CD4-positive, alpha-beta T cell treated with Interleukin-17A for 4 hours (primary cell): ENCODE results near the gene AGAP3.

ENCODE experiments used
- DNase-seq: peaks from one replicate; pipeline ENCODE4 v3.0.0-alpha.2; 2020; ENCODE audit warnings: mixed read lengths

The AGAP3 gene

DNA sequence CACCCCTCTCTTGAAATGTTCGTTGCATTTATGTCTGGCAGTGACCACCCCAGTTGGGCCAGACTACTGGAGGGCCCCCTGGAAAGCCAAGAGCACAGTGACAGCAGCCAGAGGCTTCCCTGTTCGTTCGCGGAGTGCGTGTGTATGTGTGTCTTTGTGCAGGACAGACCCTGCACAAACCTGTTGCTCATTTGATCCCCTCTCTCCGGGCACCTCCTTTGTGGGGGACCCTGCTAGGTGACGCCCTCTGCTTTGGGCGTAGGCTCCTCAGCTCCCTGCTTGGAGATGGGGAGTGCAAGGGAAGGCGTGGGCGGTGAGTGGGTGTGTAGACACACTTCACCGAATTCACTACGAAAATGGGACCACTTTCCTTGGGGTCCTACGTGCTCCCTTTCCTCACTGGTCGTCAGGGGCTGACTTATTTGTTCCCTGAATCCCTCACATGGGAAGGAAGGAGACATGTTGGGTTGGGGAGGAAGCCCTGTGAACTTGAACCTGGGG, 38.7 kb downstream of the AGAP3 start:
- DNase-seq = no peak

DNA sequence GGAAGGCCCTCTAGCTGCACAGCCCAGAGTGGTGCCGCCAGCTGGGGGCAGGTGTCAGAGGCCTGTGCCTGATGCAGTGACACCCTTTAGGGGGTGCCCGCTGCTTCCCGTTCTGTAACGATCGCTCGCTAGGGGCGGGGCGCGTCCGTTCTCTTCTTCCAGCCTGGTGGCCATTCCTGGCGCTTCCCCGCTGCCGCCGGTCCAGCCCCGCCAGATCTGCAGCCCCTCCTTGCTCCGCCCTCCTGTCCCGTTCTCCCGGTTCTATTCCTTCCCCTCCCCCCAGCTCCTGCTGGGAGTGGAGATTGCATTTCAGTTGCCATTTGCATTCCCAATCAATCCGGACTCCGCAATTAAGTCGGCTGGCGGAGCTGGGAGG, 39.2 kb downstream of the AGAP3 start:
- no peak for DNase-seq

DNA sequence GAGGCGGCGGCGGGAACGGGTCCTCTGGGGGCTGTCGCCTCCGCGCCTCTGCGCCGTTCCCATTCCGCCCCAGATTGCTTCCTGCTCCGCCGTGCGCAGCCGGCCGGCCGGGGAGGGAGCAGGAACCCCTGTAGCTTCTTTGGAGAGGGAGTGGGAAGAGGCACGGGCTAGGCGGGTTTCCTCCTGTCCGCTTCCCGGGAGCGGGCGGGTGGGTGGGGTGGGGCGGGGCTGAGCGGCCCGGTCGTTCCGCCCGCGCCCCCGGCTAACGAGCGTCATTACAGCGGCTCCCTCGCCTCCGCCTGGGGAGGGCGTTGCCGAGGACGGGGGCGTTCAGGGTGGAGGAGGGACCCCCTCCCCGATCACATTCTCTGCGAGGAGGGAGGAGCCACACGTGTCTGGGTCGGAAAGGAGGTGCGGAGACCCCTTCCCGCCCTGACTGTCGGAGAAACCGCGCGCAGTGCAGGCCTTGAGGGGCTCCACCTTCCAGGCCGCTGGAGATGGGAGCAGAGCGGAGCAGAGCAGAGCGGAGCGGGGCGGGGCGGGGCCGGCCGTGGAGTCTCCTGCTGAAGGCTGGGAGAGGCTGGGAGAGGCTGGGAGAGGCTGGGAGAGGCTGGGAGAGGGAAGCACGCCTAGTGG, 39.7 kb downstream of the AGAP3 start:
- no peak for DNase-seq

DNA sequence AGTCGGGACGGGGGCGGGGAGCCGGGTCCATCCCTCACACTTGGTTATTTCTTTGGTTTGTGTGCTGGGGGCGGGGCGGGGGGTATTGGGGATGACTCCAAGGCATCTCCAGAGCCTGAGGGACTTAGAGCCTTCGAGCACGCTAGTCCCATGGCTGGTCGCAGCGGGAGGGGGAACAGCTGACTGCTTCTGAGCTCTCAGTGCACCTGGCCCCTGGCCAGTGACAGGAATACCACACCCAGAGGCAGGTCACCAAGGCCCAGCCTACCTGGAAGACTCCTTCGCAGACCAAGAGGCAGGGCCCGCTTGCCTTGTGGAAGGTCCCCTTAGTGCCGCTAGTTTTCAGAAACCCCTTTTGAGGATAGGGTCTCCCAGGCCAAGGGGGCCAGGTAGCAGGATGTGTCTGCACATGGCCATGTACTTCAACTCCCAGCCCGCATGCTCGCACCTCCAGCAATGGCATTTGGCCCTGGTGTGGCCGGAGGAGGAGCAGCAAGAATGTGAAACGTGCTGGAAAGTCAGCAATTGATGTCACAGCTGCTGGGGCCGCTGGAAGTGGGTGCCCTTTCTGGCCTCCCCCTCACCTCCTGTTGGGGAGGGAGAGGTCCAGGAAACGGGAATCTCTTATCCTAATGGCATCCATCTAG, 40.3 kb downstream of the AGAP3 start:
- DNase-seq = no peak

DNA sequence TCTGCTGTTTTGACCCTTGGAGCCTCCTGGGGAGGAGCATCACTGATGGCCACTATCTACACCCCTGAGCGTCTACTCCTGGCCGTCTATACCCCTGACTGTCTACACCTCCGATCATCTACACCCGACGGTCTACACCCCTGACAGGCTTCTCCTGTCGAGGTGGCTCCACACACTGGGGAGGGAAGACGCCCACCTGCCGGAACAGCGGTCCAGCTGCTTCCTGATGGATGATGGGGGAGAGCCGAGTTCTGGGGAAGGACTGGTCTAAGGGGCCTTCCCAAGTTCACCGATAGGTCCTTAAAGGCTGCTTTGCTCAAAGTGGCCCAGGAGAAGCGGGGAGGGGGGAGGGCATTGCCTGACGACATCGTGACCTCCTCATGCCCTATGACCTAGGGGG, 41.9 kb downstream of the AGAP3 start:
- no peak for DNase-seq

DNA sequence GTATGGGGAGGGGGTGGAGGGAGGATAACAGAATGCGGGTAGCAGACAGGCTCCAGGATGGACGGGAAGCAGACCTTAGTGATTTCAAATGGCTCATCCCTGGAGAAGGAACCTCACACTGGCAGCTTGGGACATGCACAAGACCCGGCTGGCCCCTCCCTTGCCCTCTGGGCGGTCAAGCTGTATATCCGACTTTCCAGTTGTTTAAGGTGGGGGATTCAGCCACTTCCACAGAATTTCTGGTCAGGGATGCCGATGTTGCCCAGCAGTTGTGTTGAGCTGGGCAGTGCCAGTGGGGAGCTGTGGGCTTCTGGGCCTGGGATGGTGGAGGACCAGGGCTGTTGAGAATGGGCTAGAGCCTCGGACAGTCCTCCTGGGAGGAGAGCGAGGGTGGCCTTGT, 42.4 kb downstream of the AGAP3 start:
- no peak for DNase-seq

DNA sequence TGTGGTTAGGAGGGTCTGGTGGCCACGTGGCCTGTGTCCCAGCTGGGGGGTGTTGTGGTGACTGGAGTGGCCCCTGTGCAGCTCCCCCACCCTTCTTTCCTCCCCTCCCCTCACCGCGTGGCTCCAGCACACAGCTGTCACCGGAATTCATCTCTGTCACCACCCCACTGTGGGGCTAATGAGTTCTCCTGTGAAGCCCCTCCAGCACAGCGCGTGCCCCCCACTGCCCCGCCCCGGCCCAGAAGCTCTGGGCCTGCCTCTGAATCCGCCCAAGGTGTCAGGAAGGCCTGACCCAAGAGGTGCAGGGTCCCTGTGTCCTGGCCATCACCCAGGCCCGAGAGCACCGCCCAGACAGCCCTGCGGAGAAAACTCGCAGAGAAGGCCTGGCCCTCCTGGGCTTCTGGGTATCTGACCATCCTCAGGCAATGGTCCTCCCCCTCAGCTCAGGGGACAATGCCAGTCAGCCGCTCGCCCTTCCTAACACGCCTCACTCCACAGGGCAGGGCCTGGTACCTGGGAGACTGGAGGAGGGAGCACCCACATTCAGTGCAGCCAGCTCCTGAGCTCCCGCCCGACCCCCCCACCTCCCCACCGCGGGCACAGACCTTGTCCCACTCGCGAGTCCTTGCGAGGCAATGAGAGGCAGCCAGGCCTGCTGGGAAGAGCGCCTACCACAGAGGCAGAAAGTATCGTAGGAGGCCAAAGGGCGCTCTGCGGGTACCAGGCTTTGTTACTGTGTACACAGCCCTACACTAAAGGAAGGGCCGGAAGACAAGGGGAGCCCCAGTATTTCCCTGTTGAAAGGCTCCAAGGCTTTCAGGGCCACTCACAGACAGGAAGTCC, 43.1 kb downstream of the AGAP3 start:
- no peak for DNase-seq

DNA sequence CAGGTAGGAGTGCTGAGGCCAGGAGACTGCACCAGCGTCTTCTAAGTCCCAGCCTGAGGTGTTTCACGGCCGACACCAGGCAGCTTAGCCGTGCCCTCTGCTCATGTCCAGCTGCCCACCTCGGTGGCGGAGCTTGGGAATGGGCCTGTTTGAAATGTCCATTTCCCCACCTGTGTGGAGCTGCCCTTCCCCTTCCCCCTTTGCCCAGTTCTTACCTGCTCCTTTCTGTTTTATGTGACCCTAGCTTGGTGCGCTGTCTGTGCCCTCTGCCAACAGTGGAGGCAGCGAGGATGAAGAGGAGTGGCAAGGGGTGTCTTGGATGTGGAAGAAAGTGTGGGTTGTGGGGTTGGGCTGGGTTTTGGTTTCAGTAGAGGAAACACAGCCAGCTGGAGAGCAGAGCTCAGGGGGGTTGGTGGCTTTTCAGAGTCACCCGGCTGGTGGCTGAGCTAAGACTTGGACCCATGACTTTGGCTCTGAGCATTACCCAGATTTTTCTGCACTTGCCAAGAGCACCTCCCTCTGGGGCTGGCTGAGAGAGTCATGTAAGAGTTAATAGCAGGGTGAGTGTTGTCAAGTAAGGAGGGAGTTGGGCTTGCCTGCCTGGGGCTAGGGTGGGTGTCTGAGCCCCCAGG, 43.8 kb downstream of the AGAP3 start:
- no peak for DNase-seq

DNA sequence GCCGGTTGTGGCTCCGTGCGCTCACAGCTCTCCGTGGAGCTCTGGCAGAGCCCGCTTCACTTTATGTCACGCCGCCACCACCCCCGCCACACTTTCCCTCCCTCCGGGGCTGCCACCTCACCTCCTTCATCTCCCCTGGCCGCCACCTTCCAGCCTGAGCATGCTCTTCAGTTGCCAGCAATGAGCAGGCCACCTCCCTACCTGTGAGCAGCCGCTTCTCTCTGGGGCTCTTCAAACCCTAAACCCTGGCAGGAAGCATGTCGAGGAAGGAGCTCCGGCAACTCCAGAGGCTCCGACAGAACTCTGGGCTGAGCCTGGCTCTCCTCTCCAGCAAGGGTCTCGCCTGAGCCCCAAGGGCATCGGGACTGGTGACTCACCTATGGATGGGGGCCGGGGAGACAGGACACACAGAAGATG, 44.5 kb downstream of the AGAP3 start:
- DNase-seq = no peak

DNA sequence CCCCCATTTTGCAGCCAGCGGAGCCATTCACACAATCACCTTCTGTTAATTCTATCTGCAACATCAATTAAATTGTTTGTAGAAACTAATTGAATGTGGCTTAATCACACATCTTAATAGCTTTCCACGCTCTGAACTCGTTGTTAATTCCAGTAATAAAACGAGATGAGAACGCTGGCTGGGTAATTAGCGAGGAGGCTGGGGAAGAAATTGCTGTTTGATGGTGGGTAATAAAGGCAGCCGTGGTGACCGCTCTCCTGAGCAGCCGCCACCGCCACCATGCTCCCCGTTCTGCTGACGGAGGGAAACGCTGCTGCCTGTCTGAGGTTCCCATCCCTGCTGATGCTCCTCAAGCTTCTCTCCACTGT, 44.9 kb downstream of the AGAP3 start:
- DNase-seq = no peak

DNA sequence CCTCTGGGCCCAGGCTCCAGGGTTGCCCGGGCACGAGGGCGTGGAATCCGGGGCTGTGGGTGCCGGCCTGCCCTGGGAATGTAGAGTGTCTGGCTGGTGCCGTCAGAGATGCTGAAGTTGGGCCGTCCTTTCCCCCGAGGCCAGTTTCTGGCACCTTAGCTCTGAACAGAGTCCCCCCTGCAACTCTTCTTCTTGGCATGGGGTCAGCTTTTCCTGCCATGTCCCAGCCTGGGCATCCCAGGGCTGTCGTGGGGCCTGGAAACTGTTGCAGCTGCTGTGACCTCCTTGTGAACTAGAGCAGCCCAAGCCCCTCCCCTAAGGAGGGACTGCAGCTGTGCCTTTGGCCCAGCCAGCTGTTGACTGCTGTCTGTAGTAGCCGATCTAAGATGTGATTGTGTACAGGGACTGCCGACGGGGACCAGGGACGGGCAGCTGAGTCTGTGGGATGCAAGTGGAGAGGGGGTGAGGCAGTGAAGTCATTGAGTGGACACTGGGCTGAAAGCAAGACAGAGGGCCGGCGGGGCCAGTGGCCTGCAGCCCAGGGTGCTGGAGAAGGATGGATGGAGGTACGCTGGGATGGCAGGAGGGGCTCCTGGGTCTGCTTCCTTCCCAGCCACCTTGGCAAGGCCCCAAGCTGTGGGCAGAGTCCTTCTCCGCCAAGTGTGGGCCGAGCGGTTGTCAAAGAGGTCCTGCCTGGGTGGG, 45.5 kb downstream of the AGAP3 start:
- DNase-seq = no peak

DNA sequence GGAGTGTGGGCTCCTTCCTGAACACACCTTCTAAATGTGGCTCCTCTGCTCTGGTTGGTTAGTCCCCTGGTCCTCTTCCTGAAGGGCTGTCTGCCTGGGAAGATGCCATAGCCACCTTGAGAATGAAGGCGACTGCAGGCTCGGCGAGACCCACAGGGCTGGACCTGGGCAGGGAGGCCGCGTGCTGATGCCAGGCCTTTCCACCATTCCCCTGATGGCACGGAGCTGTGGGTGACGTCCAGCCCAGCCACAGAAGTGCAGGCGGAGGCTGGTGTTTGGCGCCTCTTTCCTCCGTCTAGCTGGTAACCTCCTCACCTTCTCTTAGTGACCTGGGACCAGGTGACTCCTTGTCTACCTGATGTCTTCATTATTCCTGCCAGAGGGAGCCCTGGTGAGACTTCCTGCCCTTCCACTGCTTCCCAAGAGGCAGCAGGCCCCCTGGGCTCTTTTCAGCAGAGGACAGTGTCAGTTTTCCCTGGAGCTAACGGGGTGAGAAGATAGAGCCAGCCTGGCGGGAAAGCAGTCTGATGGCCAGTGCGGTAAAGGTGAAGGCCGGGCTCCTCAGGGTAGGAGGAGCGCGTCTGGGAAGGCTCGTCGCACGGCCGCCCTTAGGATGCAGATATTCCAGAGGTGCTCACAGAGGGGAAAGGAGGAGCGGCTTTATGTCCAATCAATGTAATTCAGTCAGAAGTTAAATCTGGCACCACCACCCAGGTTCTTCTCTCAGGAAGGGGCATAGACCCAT, 46.4 kb downstream of the AGAP3 start:
- DNase-seq = no peak

DNA sequence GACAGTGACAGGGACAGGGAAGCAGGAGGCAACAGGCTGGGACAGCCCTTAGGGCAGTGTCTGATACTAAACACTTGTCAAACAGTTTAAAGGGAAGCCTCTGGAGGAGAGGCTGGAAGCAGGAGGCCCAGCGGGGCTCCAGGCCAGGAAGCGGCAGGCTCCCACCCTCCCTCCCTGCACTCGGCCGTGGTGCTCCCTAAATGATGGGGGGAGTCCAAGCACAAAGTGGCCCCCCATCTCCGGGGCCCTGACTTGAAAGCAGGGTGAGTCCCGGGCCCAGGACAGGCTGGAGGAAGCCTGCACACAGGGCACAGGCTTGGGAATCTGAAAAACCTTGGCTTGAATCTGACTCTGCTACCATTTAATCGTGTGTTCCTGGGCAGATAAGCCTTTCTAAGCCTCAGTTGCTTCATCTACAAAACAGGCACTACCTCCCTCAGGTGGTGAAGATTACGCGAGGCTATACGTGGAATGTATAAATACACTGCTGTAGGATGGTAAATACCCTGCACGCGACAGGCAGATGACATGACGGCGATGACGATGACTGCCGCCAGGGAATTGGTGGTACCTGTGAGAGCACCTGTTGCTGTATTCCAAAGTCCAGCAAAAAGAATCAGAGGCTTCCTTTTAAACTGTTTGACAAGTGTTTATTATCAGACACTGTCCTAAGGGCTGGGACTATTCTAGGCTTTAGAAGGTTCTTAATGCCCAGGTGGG, 47.2 kb downstream of the AGAP3 start:
- DNase-seq = no peak

DNA sequence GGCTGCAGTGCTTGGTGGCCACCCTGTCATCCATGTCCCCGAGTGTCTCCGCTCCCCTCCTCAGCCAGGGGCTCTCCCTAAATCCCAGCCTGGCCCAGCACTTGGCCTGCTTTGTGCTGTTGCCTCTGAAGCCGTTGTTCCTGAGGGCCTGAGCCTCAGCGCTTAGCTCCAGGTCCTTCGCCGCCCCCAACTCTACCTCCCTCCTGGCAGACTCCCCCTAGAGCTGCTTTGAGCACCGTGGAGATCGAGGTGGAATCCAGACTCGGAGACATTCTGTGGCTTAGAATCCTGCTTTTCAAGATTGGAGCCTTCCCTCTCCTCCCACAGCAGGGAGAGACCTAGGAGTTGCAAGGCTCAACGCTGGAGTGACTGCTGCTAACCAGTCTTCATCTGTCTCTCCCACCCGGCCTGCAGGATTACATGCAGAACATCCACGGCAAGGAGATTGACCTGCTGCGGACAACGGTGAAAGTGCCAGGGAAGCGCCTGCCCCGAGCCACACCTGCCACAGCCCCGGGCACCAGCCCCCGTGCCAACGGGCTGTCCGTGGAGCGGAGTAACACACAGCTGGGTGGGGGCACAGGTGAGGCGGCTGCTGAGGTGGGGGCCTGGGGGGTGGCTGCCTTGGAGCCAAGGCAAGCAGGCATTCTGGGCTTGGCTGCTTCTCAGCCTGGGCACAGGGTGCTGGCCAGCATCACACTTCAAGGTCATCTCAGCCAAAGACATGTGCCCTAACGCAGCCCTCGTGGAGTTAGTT, 47.9 kb downstream of the AGAP3 start:
- DNase-seq = no peak

DNA sequence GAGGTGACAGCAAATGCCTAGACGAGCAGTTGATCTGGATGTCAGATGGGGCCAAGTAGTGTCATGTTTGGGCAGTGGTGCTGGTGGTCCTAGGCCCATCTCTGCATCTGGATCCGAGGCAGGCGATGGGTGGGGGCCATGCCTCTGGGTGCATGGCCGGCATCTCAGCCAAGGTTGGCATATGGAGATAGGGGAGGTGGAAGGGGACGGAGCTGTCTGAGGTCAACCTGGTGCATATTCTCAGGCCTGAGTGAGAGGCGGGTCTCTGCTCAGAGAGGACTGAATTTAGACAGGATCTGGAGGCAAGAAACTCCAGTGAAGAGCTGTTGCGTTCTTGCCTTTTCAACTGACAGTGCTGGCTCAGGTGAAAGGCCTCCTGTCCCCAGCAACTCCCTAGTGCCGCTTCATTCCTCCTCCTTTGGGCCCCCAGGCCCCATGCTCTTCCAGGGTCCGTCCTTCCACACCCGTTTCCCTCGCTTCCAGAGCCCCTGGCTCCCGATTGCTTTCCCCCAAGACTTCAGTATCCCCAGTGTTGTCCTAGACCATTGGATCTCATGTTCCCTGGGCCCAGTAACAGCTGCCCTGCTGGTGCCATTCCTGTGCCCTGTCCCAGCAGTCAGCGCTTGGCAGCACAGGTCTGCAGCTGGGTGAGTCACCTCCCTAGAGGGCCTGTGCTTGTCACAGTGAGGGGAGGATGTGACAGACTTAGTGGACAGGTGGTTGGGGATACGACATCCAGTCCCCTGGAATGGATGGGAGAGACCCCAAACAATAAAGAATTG, 48.7 kb downstream of the AGAP3 start:
- no peak for DNase-seq

DNA sequence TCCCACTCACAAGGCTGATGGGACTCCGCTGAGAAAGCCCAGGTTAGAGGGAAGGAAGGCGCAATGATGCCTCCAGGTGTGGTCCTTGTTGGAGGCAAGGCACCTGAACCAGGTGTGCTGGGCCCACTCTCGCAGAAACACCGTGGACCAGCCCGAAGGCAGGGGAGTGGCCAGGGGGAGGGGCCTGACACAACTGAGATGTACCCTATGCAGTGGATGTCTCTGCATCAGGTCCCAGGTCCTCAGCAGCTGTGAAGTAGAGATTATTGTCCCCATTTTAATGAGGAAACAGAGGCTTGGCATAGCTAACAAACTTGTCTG, 49.2 kb downstream of the AGAP3 start:
- no peak for DNase-seq

DNA sequence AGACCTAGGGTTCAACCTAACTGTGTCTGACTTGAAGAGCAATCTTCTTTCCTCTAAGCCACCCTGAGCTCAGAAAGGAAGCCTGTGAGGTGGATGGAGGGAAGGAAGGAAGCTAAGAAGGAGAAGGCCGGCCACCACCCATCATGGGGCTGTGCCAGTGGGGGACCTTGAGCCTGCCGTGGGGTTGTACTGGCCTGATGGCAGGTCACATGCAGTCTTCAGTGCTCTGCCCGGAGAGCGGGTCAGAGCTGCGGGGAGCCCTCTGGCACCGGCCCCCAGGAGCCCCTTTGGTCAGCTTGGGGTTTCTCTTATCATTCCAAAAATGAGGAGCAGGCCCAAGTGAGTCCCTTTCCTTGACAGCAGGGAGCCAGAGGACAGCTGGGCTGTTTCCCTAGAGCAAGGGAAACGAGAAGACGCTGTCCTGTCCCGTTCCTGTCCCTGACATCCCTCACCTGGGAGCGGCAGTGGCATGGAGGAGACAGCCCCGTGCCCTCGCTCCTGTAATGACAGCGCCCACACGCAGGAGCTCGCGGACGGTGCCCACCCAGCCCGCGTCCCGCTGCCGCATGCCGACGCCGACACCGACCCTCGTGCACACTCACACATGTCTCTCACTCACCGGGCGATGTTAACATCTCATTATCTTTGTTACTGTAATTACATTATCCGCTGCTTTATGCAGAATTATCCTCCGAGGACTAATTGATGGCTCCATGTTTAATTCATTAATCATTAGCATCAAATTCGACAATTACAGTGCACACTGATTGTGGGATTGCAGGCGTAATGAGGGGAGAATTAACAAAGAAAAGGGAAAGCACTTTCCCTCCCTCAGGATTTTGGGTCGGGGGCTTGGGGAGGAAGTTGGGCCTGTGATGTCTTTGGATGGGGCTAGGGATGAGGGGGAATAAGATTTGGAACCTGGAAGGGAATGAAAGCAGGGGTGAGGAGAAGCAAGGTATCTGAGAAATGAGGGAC, 49.9 kb downstream of the AGAP3 start:
- no peak for DNase-seq

DNA sequence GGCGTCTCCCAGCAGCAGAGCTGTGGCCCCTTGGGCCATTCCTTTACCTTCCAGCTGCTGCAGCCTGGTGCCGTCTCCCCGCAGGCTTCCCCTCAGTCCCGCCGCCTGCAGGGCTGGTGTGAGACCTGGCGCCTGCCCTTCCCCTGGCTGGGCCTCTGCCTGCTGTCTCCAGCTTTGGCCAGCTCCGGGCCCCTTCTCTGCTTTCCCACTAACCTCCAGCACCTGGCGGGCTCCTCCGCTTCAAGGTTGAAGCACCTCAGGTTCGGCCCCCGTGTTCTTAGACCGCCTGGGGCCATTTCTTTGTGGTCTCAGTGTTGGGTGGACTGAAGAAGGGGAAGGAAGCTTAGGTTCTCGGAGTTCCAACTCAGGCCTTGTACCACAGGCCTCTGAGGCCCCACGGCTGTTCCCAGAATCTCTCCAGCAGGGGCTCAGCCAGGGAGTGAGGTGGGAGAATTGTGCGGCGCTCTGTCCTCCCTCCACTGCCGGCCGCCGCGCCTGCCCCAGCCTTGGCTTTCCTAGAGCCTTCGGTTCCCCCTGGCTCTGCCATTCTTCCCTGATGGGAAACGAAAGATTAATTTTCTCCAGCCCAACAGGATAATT, 50.9 kb downstream of the AGAP3 start:
- no peak for DNase-seq
